Tibial nerve (tissue), 4 donors: Measurements from ENCODE around the gene SH3GLB1. TPM values are rescaled to one million over a fixed set of nuclear protein-coding genes. Genes with fewer than 3 reads are reported as not detected.

Experiments
- DNase-seq, 2 donors: peaks; one replicate each; pipeline ENCODE4 v3.0.0-alpha.2; 2019; ENCODE audit warnings: low spot score in 2 of 2
- H3K27ac ChIP-seq, 4 donors: fragments of 200-600 bp; sonication (generic) in 3 of 4; one replicate each; pipeline ENCODE4 v1.5.1; 2017 to 2019; ENCODE audit warnings: mild to moderate bottlenecking in 1 of 4
- H3K27me3 ChIP-seq, 2 donors: fragments of 200-600 bp; sonication (generic) in 1 of 2; one replicate each; pipeline versions ENCODE4 v1.5.1 to v1.6.0; 2017 to 2019
- H3K36me3 ChIP-seq, 3 donors: fragments of 200-600 bp; sonication (generic); one replicate each; pipeline ENCODE4 v1.5.1; 2018 to 2019
- H3K4me1 ChIP-seq, 4 donors: fragments of 200-600 bp; sonication (generic) in 3 of 4; one replicate each; pipeline ENCODE4 v1.5.1; 2017 to 2019
- H3K4me3 ChIP-seq, 4 donors: fragments of 200-600 bp; sonication (generic) in 3 of 4; one replicate each; pipeline ENCODE4 v1.5.1; 2017 to 2019; ENCODE audit warnings: mild to moderate bottlenecking in 1 of 4, moderate library complexity in 1 of 4
- H3K9me3 ChIP-seq, 4 donors: fragments of 200-600 bp; sonication (generic) in 3 of 4; one replicate each; pipeline ENCODE4 v1.5.1; 2017 to 2019
- CTCF ChIP-seq, 5 experiments: fragments of 200-600 bp in 3 of 5; fragments of 450-650 bp in 2 of 5; sonication (generic) in 3 of 5; IDR thresholded peaks; one replicate each; pipeline ENCODE4 v1.5.1; 2016 to 2019; ENCODE audit warnings: antibody characterized with exemption in 5 of 5, mild to moderate bottlenecking in 3 of 5, moderate library complexity in 2 of 5
- EP300 ChIP-seq, 2 donors: sonication (generic); formaldehyde crosslinking; IDR thresholded peaks; one replicate each; pipeline ENCODE4 v1.6.1; 2017; ENCODE audit warnings: antibody characterized with exemption in 2 of 2, mild to moderate bottlenecking in 1 of 2
- POLR2A ChIP-seq, 2 donors: fragments of 450-650 bp; IDR thresholded peaks; one replicate each; pipeline ENCODE4 v1.6.1; 2017; ENCODE audit warnings: antibody characterized with exemption in 2 of 2, mild to moderate bottlenecking in 2 of 2, moderate library complexity in 2 of 2
- WGBS, 2 donors: methylation state at CpG; one replicate each; pipeline ENCODE4 v1.1.5; 2018; 5-methylcytosine and 5-hydroxymethylcytosine counted together
- total RNA-seq, 4 donors: library from RNA; depleted of rRNA; stranded (reverse); fragments of >200 nt; gene quantifications; one replicate each; pipeline ENCODE4 v1.1.0, GENCODE V29; 2016

The SH3GLB1 gene
- total RNA-seq, 4 donors from 2014 or later, result 37.7 to 46.1 (median 40.1) TPM

DNA sequence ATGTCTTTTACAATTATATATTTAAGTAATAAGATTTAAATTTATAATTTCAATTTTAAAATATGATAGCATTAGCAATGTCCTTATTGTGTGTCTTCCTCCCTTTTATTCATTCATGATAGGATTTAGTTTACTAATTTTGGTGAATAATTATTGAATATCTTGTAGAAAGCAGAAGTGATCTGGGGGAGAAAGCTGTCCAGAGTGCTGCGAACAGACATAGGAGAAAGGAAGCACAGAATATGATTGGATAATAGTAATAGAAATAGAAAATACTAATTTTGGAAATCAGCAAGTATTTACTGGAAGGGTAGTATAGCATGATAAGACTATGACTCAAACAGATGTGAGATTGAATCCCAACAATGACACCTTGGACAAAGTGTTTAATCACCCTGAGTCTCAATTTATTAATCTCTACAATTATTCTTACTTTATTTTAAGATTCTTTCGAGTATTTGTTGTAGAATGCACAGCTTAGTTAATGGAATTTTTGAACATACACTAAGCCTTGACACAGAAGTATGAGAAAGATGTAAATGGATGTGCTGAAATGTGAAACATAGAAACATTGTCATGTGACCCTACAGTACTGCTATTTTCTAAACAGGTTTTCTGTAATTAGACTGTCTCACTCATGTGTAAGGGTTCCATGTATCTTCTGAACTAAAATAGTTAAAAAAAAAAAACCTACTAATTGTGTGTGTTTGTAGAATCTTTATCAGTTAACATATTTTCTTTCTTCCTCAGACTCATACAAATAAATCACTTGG lies 7.9 kb downstream of the SH3GLB1 start:
- Histone ChIP-seq H3K4me1 (peaks cover 1 to 83% (median 27%) of the 10 kb centered on the region in 4 donors), H3K9me3 (no peaks in the 10 kb centered on the region), H3K36me3 (peaks cover 0 to 11% (median 0%) of the 10 kb centered on the region in 3 donors), H3K27ac (no peak overlapping the region), H3K4me3 (no peak overlapping the region), H3K27me3 (no peaks in the 10 kb centered on the region)
- DNase-seq, result no peak
- TF ChIP-seq POLR2A (IDR thresholded peaks at IDR 0.05) (no peak), CTCF (IDR thresholded peaks at IDR 0.05) (no peak), EP300 (IDR thresholded peaks at IDR 0.05) (no peak)
- WGBS, 2 donors, result 83 to 84% methylated on average over 2 of the region's 2 CpGs

DNA sequence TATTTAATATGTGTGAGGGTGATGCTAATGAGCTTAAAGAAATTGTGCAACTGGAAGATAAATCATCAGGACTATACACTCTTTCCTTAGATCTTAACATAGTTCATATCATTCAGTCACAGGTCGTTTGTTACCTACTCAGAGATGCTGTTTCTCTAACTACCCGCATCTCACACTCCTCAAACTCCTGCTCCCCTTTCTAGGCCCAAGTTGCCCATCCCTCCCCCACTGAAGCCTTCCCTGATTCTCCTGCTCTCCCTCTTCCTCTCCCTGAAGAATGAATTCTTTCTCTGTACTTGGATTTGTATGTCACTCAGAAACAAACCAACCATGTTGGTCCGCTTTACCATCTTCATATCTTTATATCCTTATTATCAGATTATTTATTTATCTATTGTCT lies 9.1 kb downstream of the SH3GLB1 start:
- no peak for TF ChIP-seq EP300 (IDR thresholded peaks at IDR 0.05)
- TF ChIP-seq POLR2A (IDR thresholded peaks at IDR 0.05), result no peak
- TF ChIP-seq CTCF (IDR thresholded peaks at IDR 0.05), result no peak
- WGBS, 2 donors, result 78 to 81% methylated on average over 3 of the region's 3 CpGs
- no peak overlapping the region for H3K4me3 ChIP-seq

DNA sequence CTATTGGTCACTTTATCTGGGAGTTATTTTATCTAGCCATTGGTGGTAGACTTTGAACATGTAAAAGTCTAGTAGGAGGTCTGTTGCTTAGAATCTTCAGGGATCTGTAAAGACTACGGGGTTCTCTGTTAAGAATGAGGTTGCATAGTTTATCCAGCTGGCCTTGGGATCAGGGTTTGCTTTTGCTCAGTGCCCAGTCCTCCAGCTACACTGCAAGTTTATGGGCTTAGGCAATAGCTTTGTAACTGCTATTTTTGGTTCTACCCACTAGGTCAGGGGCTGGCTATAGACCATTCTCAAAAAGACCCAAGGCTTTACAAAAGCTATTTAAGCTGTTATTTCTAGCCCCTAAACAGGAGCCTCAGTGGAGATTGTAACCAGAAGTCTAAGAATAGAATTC lies 9.8 kb downstream of the SH3GLB1 start:
- no peak for DNase-seq
- Histone ChIP-seq H3K9me3 (no peaks in the 10 kb centered on the region), H3K4me3 (no peak overlapping the region), H3K36me3 (peaks cover 0 to 14% (median 4%) of the 10 kb centered on the region in 3 donors), H3K4me1 (peaks cover 0 to 82% (median 19%) of the 10 kb centered on the region in 4 donors), H3K27ac (no peak overlapping the region), H3K27me3 (no peaks in the 10 kb centered on the region)
- TF ChIP-seq CTCF (IDR thresholded peaks at IDR 0.05) (no peak), POLR2A (IDR thresholded peaks at IDR 0.05) (no peak), EP300 (IDR thresholded peaks at IDR 0.05) (no peak)
- WGBS, 2 donors, result 20 to 29% methylated on average over 1 of the region's 1 CpG

More for the DNA sequence above, 9.1 kb downstream of the SH3GLB1 start:
- Histone ChIP-seq H3K9me3 (no peaks in the 10 kb centered on the region), H3K4me1 (peaks cover 0 to 82% (median 25%) of the 10 kb centered on the region in 4 donors), H3K27me3 (no peaks in the 10 kb centered on the region), H3K36me3 (peaks cover 0 to 14% (median 4%) of the 10 kb centered on the region in 3 donors), H3K27ac (no peak overlapping the region)
- no peak for DNase-seq

DNA sequence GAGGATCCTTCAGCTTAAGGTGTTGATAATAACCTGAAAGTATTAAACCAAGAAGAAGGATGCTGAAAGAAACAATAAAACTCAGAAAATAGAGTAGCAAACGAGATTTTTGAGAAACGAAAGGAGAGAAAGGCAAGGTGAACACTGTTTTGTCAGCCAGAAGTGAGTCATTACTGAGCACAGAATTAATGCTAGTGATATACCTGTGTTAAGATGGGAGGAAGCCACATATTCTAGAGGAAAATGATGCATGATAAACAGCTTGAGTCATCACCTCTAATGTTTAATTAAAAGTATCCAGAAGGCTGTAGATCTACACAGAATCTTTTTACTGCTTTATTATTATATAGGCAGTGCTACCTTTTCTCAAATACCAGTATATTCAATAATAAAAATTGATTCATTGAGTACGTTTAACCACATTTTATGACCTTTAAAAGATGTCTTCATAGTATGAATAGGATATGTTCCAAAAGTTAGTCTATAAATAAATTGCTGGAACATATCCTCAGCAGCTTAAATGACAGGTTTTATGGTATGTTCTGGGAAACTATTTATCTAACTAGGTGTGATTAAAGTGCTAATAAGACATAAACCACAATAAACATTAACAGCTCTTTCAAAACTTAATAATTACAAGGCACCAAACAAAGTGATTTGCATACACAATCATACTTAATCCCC lies 10.3 kb downstream of the SH3GLB1 start:
- Histone ChIP-seq H3K36me3 (peaks cover 4 to 18% (median 4%) of the 10 kb centered on the region in 3 donors), H3K27me3 (no peaks in the 10 kb centered on the region), H3K4me3 (no peak overlapping the region), H3K4me1 (peaks cover 0 to 78% (median 16%) of the 10 kb centered on the region in 4 donors), H3K27ac (no peak overlapping the region), H3K9me3 (no peaks in the 10 kb centered on the region)
- DNase-seq, result no peak
- 60 to 63% methylated on average over 3 of the region's 3 CpGs for WGBS, 2 donors
- TF ChIP-seq EP300 (IDR thresholded peaks at IDR 0.05) (no peak), CTCF (IDR thresholded peaks at IDR 0.05) (no peak), POLR2A (IDR thresholded peaks at IDR 0.05) (no peak)

DNA sequence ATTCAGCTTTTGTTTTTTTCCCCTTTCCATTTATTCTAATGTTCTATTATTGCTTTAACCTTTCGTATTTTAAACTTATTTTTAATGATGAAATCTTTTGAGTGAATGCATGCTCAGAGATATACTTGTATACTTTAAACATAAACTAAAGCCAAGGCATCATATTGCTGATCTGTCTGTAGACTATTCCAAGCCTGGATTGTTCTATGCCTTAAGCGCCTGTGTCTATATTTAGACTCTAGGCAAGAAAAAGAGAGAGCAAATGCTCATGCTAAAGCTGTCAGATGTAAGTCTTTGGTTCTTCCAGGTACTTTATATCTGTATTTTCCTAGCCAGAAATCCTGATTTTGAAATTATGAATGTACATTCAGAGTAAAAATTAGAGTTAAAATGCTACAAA lies 14.4 kb downstream of the SH3GLB1 start:
- peaks cover 0 to 44% (median 3%) of the 10 kb centered on the region in 4 donors for H3K4me1 ChIP-seq
- WGBS, 2 donors, result 69 to 75% methylated on average over 2 of the region's 2 CpGs
- H3K27me3 ChIP-seq, result no peaks in the 10 kb centered on the region
- DNase-seq, result no peak
- H3K4me3 ChIP-seq, result no peak overlapping the region
- H3K27ac ChIP-seq, result no peak overlapping the region
- no peaks in the 10 kb centered on the region for H3K9me3 ChIP-seq
- H3K36me3 ChIP-seq, result peaks cover 4 to 58% (median 4%) of the 10 kb centered on the region in 3 donors
- no peak for TF ChIP-seq CTCF (IDR thresholded peaks at IDR 0.05)
